ENCODE measurements around the gene ATP2B2.

ATP2B2 gene

GRCh38 chr3:10378246-10378645 lies 127.1 kb downstream of the ATP2B2 start:
- no peak overlapping the region for H3K27ac Mint-ChIP-seq
- DNase-seq (no peak), ATAC-seq (no peak)
- H3K4me1 Mint-ChIP-seq, result no peaks in the 10 kb centered on the region
- H3K9me3 Mint-ChIP-seq, result no peaks in the 10 kb centered on the region
- no peaks in the 10 kb centered on the region for H3K36me3 Mint-ChIP-seq (ENCODE audit: low read depth)
- H3K27me3 Mint-ChIP-seq, result no peaks in the 10 kb centered on the region
- no peak overlapping the region for H3K4me3 Mint-ChIP-seq

- H3K9me3 Mint-ChIP-seq, result no peaks in the 10 kb centered on the region
- DNase-seq (no peak), ATAC-seq (no peak)
- H3K4me1 Mint-ChIP-seq, result no peaks in the 10 kb centered on the region
- H3K4me3 Mint-ChIP-seq, result no peak overlapping the region
- H3K36me3 Mint-ChIP-seq (ENCODE audit: low read depth), result no peaks in the 10 kb centered on the region
- no peak overlapping the region for H3K27ac Mint-ChIP-seq
- H3K27me3 Mint-ChIP-seq, result no peaks in the 10 kb centered on the region
Observed at GRCh38 chr3:10377148-10377725, 128.1 kb downstream of the ATP2B2 start.

- Mint-ChIP-seq H3K4me1 (no peaks in the 10 kb centered on the region), H3K9me3 (no peaks in the 10 kb centered on the region), H3K27me3 (no peaks in the 10 kb centered on the region), H3K36me3 (ENCODE audit: low read depth) (no peaks in the 10 kb centered on the region), H3K27ac (no peak overlapping the region), H3K4me3 (no peak overlapping the region)
- ATAC-seq (no peak), DNase-seq (no peak)
Observed at GRCh38 chr3:10376353-10376752, 129.0 kb downstream of the ATP2B2 start.

- H3K4me1 Mint-ChIP-seq, result peaks cover 2% of the 10 kb centered on the region
- H3K36me3 Mint-ChIP-seq (ENCODE audit: low read depth), result no peaks in the 10 kb centered on the region
- H3K9me3 Mint-ChIP-seq, result peaks cover 2% of the 10 kb centered on the region
- no peak for DNase-seq
- no peak overlapping the region for H3K4me3 Mint-ChIP-seq
- peaks cover 2% of the 10 kb centered on the region for H3K27me3 Mint-ChIP-seq
- H3K27ac Mint-ChIP-seq, result no peak overlapping the region
- no peak for ATAC-seq
Observed at GRCh38 chr3:10375296-10376053, 129.9 kb downstream of the ATP2B2 start.

GRCh38 chr3:10374311-10374710 lies 131.1 kb downstream of the ATP2B2 start:
- H3K9me3 Mint-ChIP-seq, result peaks cover 4% of the 10 kb centered on the region
- H3K27ac Mint-ChIP-seq, result no peak overlapping the region
- H3K4me3 Mint-ChIP-seq, result no peak overlapping the region
- peaks cover 4% of the 10 kb centered on the region for H3K4me1 Mint-ChIP-seq
- H3K27me3 Mint-ChIP-seq, result peaks cover 8% of the 10 kb centered on the region
- H3K36me3 Mint-ChIP-seq (ENCODE audit: low read depth), result no peaks in the 10 kb centered on the region
- DNase-seq, result no peak
- no peak for ATAC-seq

- Mint-ChIP-seq H3K27me3 (peaks cover 11% of the 10 kb centered on the region), H3K9me3 (peaks cover 4% of the 10 kb centered on the region), H3K4me1 (peaks cover 4% of the 10 kb centered on the region), H3K27ac (no peak overlapping the region), H3K4me3 (no peak overlapping the region), H3K36me3 (ENCODE audit: low read depth) (no peaks in the 10 kb centered on the region)
- DNase-seq (no peak), ATAC-seq (no peak)
Observed at GRCh38 chr3:10373686-10374261, 131.6 kb downstream of the ATP2B2 start.

- H3K4me3 Mint-ChIP-seq, result no peak overlapping the region
- ATAC-seq (no peak), DNase-seq (no peak)
- H3K9me3 Mint-ChIP-seq, result peaks cover 10% of the 10 kb centered on the region
- H3K36me3 Mint-ChIP-seq (ENCODE audit: low read depth), result no peaks in the 10 kb centered on the region
- no peak overlapping the region for H3K27ac Mint-ChIP-seq
- H3K4me1 Mint-ChIP-seq, result peaks cover 18% of the 10 kb centered on the region
- peaks cover 17% of the 10 kb centered on the region for H3K27me3 Mint-ChIP-seq
Observed at GRCh38 chr3:10371789-10372188, 133.6 kb downstream of the ATP2B2 start.

GRCh38 chr3:10371167-10371566 lies 134.2 kb downstream of the ATP2B2 start:
- ATAC-seq (no peak), DNase-seq (no peak)
- Mint-ChIP-seq H3K27me3 (peaks cover 17% of the 10 kb centered on the region), H3K27ac (no peak overlapping the region), H3K4me1 (peaks cover 24% of the 10 kb centered on the region), H3K9me3 (peaks cover 10% of the 10 kb centered on the region), H3K4me3 (no peak overlapping the region), H3K36me3 (ENCODE audit: low read depth) (no peaks in the 10 kb centered on the region)

GRCh38 chr3:10370429-10370828 lies 135.0 kb downstream of the ATP2B2 start:
- Mint-ChIP-seq H3K4me1 (peaks cover 31% of the 10 kb centered on the region), H3K27ac (no peak overlapping the region), H3K4me3 (no peak overlapping the region), H3K27me3 (peaks cover 17% of the 10 kb centered on the region), H3K36me3 (ENCODE audit: low read depth) (no peaks in the 10 kb centered on the region), H3K9me3 (peaks cover 10% of the 10 kb centered on the region)
- DNase-seq, result no peak
- no peak for ATAC-seq

- DNase-seq (no peak), ATAC-seq (no peak)
- no peak overlapping the region for H3K27ac Mint-ChIP-seq
- H3K4me3 Mint-ChIP-seq, result no peak overlapping the region
- peaks cover 49% of the 10 kb centered on the region for H3K4me1 Mint-ChIP-seq
- H3K27me3 Mint-ChIP-seq, result peaks cover 17% of the 10 kb centered on the region
- peaks cover 10% of the 10 kb centered on the region for H3K9me3 Mint-ChIP-seq
- H3K36me3 Mint-ChIP-seq (ENCODE audit: low read depth), result no peaks in the 10 kb centered on the region
Observed at GRCh38 chr3:10368512-10368911, 136.9 kb downstream of the ATP2B2 start.

GRCh38 chr3:10367506-10367905 lies 137.9 kb downstream of the ATP2B2 start:
- H3K4me1 Mint-ChIP-seq, result peaks cover 54% of the 10 kb centered on the region
- no peak overlapping the region for H3K4me3 Mint-ChIP-seq
- DNase-seq (no peak), ATAC-seq (no peak)
- peaks cover 10% of the 10 kb centered on the region for H3K9me3 Mint-ChIP-seq
- H3K36me3 Mint-ChIP-seq (ENCODE audit: low read depth), result no peaks in the 10 kb centered on the region
- no peak overlapping the region for H3K27ac Mint-ChIP-seq
- H3K27me3 Mint-ChIP-seq, result peaks cover 17% of the 10 kb centered on the region

- H3K4me1 Mint-ChIP-seq, result peaks cover 54% of the 10 kb centered on the region
- H3K9me3 Mint-ChIP-seq, result peaks cover 10% of the 10 kb centered on the region
- H3K4me3 Mint-ChIP-seq, result no peak overlapping the region
- peak; percentile 53 for DNase-seq
- H3K27me3 Mint-ChIP-seq, result peaks cover 17% of the 10 kb centered on the region
- ATAC-seq, result peak; percentile 87
- peak overlapping the region; percentile 84 for H3K27ac Mint-ChIP-seq
- no peaks in the 10 kb centered on the region for H3K36me3 Mint-ChIP-seq (ENCODE audit: low read depth)
Observed at GRCh38 chr3:10366651-10367101, 138.7 kb downstream of the ATP2B2 start.

- peaks cover 24% of the 10 kb centered on the region for H3K27me3 Mint-ChIP-seq
- peaks cover 54% of the 10 kb centered on the region for H3K4me1 Mint-ChIP-seq
- H3K27ac Mint-ChIP-seq, result peak overlapping the region; percentile 84
- DNase-seq, result no peak
- H3K36me3 Mint-ChIP-seq (ENCODE audit: low read depth), result no peaks in the 10 kb centered on the region
- no peak overlapping the region for H3K4me3 Mint-ChIP-seq
- peaks cover 10% of the 10 kb centered on the region for H3K9me3 Mint-ChIP-seq
- ATAC-seq, result peak; percentile 24
Observed at GRCh38 chr3:10365791-10366190, 139.6 kb downstream of the ATP2B2 start.

GRCh38 chr3:10365316-10365715 lies 140.1 kb downstream of the ATP2B2 start:
- Mint-ChIP-seq H3K27ac (peak overlapping the region; percentile 84), H3K9me3 (peaks cover 6% of the 10 kb centered on the region), H3K4me1 (peaks cover 51% of the 10 kb centered on the region), H3K36me3 (ENCODE audit: low read depth) (no peaks in the 10 kb centered on the region), H3K4me3 (no peak overlapping the region), H3K27me3 (peaks cover 23% of the 10 kb centered on the region)
- DNase-seq (no peak), ATAC-seq (no peak)

GRCh38 chr3:10364806-10365205 lies 140.6 kb downstream of the ATP2B2 start:
- ATAC-seq, result no peak

More at GRCh38 chr3:10364806-10365205, 140.6 kb downstream of the ATP2B2 start:
- Mint-ChIP-seq H3K27me3 (peaks cover 23% of the 10 kb centered on the region), H3K9me3 (peaks cover 6% of the 10 kb centered on the region), H3K4me3 (no peak overlapping the region), H3K36me3 (ENCODE audit: low read depth) (no peaks in the 10 kb centered on the region), H3K4me1 (peaks cover 50% of the 10 kb centered on the region), H3K27ac (peak overlapping the region; percentile 53)
- DNase-seq, result no peak

Measured in activated naive CD8-positive, alpha-beta T cell treated with anti-CD3 and anti-CD28 coated beads, Interleukin-2, amount 50 U/mL, for 24 hours (primary cell).